DOHH2 (cell line): Measurements from ENCODE around the gene B4GALT1.

Experiments used
- H3F3A ChIP-seq: fragments of 200-600 bp; sonication (generic), shearing (Covaris generic); 2 replicates; pipeline ENCODE4 v1.6.0; 2016; ENCODE audit warnings: antibody characterized with exemption, mild to moderate bottlenecking; ENCODE audit not compliant: control insufficient read depth, insufficient read depth
- H3K27ac ChIP-seq: fragments of 200-600 bp; sonication (generic); 2 replicates; pipeline ENCODE4 v1.5.1; 2014; ENCODE audit warnings: low read depth, mild to moderate bottlenecking, low read length, moderate library complexity
- H3K27me3 ChIP-seq: fragments of 200-600 bp; sonication (generic); 2 replicates; pipeline ENCODE4 v1.6.1; 2014; ENCODE audit warnings: mild to moderate bottlenecking, low read length, mixed read lengths; ENCODE audit not compliant: control insufficient read depth
- H3K36me3 ChIP-seq: fragments of 200-600 bp; sonication (generic); 2 replicates; pipeline ENCODE4 v1.6.1; 2014; ENCODE audit warnings: mild to moderate bottlenecking, low read length, moderate library complexity, mixed read lengths; ENCODE audit not compliant: control insufficient read depth
- H3K4me1 ChIP-seq: fragments of 200-600 bp; sonication (generic); 2 replicates; pipeline ENCODE4 v1.6.1; 2014; ENCODE audit warnings: mild to moderate bottlenecking, low read length, mixed read lengths; ENCODE audit not compliant: control insufficient read depth
- H3K4me2 ChIP-seq: fragments of 200-600 bp; sonication (generic); 2 replicates; pipeline ENCODE4 v1.6.0; 2014; ENCODE audit warnings: mild to moderate bottlenecking, low read length, moderate library complexity
- H3K4me3 ChIP-seq: fragments of 200-600 bp; sonication (generic); 2 replicates; pipeline ENCODE4 v1.5.1; 2014; ENCODE audit warnings: mild to moderate bottlenecking, low read length, mixed read lengths
- H3K79me2 ChIP-seq: fragments of 200-600 bp; sonication (generic); 2 replicates; pipeline ENCODE4 v1.6.1; 2014; ENCODE audit warnings: mild to moderate bottlenecking, low read length, mixed read lengths; ENCODE audit not compliant: control insufficient read depth
- H3K9me2 ChIP-seq: fragments of 200-600 bp; sonication (generic); replicated peaks from 2 replicates; pipeline ENCODE4 v1.6.1; 2014; ENCODE audit warnings: mild to moderate bottlenecking, low read length, mixed read lengths; ENCODE audit not compliant: control insufficient read depth
- H3K9me3 ChIP-seq: fragments of 200-600 bp; sonication (generic); 2 replicates; pipeline ENCODE4 v1.6.1; 2014; ENCODE audit warnings: antibody characterized with exemption, low read length, mixed read lengths; ENCODE audit not compliant: control insufficient read depth, insufficient read depth
- H4K20me1 ChIP-seq: fragments of 200-600 bp; sonication (generic); 2 replicates; pipeline ENCODE4 v1.6.0; 2014; ENCODE audit warnings: low read depth, mild to moderate bottlenecking, antibody characterized with exemption, low read length, moderate library complexity; ENCODE audit not compliant: control insufficient read depth, insufficient read depth
- CTCF ChIP-seq: fragments of 200-600 bp; sonication (generic); IDR thresholded peaks from one replicate; pipeline ENCODE4 v1.5.1; 2014; ENCODE audit warnings: antibody characterized with exemption, mild to moderate bottlenecking, low read depth, low read length; ENCODE audit not compliant: poor library complexity, severe bottlenecking
- EZH2phosphoT487 ChIP-seq: fragments of 200-600 bp; sonication (generic); IDR thresholded peaks from 2 replicates; pipeline ENCODE4 v1.6.1; 2017; ENCODE audit warnings: borderline replicate concordance, mild to moderate bottlenecking, antibody characterized with exemption, low read length, moderate library complexity, mixed read lengths

B4GALT1 gene

GRCh38 chr9:33082538-33083326 is 84.4 kb downstream of the B4GALT1 start:
- H3K9me3 ChIP-seq = no peaks in the 10 kb centered on the region
- H3K79me2 ChIP-seq = no peaks in the 10 kb centered on the region
- no peaks in the 10 kb centered on the region for H3K36me3 ChIP-seq
- peaks cover 7% of the 10 kb centered on the region for H3K4me1 ChIP-seq
- no peaks in the 10 kb centered on the region for H3K27me3 ChIP-seq
- TF ChIP-seq CTCF (no peak), EZH2phosphoT487 (no peak)
- peaks cover 8% of the 10 kb centered on the region; the same call in 1 of the 2 replicates for H3F3A ChIP-seq
- no peak overlapping the region for H3K4me3 ChIP-seq
- H3K9me2 ChIP-seq = no peaks in the 10 kb centered on the region
- H3K27ac ChIP-seq = no peak overlapping the region
- H3K4me2 ChIP-seq = no peak overlapping the region
- H4K20me1 ChIP-seq = no peaks in the 10 kb centered on the region

- Histone ChIP-seq H3K9me3 (no peaks in the 10 kb centered on the region), H3F3A (peaks cover 8% of the 10 kb centered on the region; the same call in 1 of the 2 replicates), H3K9me2 (no peaks in the 10 kb centered on the region), H3K27me3 (no peaks in the 10 kb centered on the region), H3K36me3 (no peaks in the 10 kb centered on the region), H3K4me2 (no peak overlapping the region), H4K20me1 (no peaks in the 10 kb centered on the region), H3K4me1 (peaks cover 9% of the 10 kb centered on the region), H3K79me2 (peaks cover 1% of the 10 kb centered on the region; the same call in 1 of the 2 replicates), H3K27ac (no peak overlapping the region), H3K4me3 (no peak overlapping the region)
- TF ChIP-seq EZH2phosphoT487 (no peak), CTCF (no peak)
Measured at GRCh38 chr9:33082128-33082527, 85.0 kb downstream of the B4GALT1 start.

GRCh38 chr9:33081128-33081851 is 85.8 kb downstream of the B4GALT1 start:
- Histone ChIP-seq H3K36me3 (peaks cover 2% of the 10 kb centered on the region; the same call in 1 of the 2 replicates), H3K79me2 (peaks cover 9% of the 10 kb centered on the region), H3K4me3 (peak overlapping the region; percentile 53), H3K4me1 (peaks cover 13% of the 10 kb centered on the region), H3K27me3 (no peaks in the 10 kb centered on the region), H3K9me2 (no peaks in the 10 kb centered on the region), H3F3A (peaks cover 8% of the 10 kb centered on the region; the same call in 1 of the 2 replicates), H3K27ac (no peak overlapping the region), H3K4me2 (peak overlapping the region; percentile 55), H4K20me1 (no peaks in the 10 kb centered on the region), H3K9me3 (no peaks in the 10 kb centered on the region)
- TF ChIP-seq EZH2phosphoT487 (no peak), CTCF (peak; percentile 83)
